Bronchial epithelial cell (primary cell): ENCODE data around the gene CEL. TPM values are rescaled to one million over a fixed set of nuclear protein-coding genes. Genes with fewer than 3 reads are reported as not detected.
"Not testable (repeated sequence)": the region's sequence is repeated elsewhere in the genome, so short reads cannot be mapped to it uniquely, and the experiment has no call there.

Source experiments
- DNase-seq: peaks from one replicate; pipeline ENCODE4 v3.0.0-alpha.2; 2010; ENCODE audit warnings: low read depth
- FAIRE-seq: peaks from 2 replicates; lab custom pipeline; 2011; peaks lifted over from hg19 to GRCh38; lab: Jason Lieb, UNC
- H3K27me3 ChIP-seq: 2 replicates; pipeline ENCODE4 v1.5.1; 2011; ENCODE audit warnings: low read length; ENCODE audit not compliant: control insufficient read depth, insufficient read depth
- H3K36me3 ChIP-seq: 2 replicates; pipeline ENCODE4 v1.5.1; 2011; ENCODE audit warnings: low read length; ENCODE audit not compliant: control insufficient read depth, insufficient read depth
- H3K4me3 ChIP-seq: 2 replicates; pipeline ENCODE4 v1.5.1; 2011; ENCODE audit warnings: mild to moderate bottlenecking, low read depth, low read length, control low read depth
- total RNA-seq: library from RNA; depleted of rRNA; stranded (reverse); fragments of >200 nt; gene quantifications from 2 replicates; pipeline ENCODE4 v1.2.1, GENCODE V29; 2014
- TF ChIP-seq, protein P1 (sequence below): IDR thresholded peaks from 2 replicates; pipeline ENCODE4 v1.5.1; 2011; ENCODE audit warnings: mild to moderate bottlenecking, moderate library complexity, low read length, control low read depth, inconsistent platforms; ENCODE audit not compliant: insufficient read depth, severe bottlenecking

The CEL gene
- total RNA-seq, 1 donor from 2014 or later: 0.53 TPM

DNA sequence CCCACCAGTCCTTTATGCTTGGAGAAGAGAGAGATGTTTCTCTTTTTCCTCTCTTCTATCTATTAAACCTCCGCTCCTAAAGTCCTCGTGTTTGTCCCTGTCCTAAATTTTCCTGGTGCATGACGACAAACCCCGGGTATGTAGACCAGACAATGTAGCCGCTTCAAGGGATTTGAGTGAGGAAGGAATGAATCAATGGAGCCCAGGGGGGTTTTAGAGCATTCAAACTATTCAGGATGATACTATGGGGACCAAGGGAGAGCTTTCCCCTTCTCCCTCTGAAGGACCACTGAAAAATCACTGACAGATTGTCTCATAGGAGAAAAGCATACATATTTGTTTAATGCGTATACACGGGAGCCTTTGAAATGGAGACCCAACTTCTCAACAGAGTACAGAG is 18.4 kb downstream of the CEL start:
- no peak for FAIRE-seq
- Histone ChIP-seq H3K36me3 (no peaks in the 10 kb centered on the region), H3K27me3 (no peaks in the 10 kb centered on the region), H3K4me3 (no peak overlapping the region)
- TF ChIP-seq, protein P1, sequence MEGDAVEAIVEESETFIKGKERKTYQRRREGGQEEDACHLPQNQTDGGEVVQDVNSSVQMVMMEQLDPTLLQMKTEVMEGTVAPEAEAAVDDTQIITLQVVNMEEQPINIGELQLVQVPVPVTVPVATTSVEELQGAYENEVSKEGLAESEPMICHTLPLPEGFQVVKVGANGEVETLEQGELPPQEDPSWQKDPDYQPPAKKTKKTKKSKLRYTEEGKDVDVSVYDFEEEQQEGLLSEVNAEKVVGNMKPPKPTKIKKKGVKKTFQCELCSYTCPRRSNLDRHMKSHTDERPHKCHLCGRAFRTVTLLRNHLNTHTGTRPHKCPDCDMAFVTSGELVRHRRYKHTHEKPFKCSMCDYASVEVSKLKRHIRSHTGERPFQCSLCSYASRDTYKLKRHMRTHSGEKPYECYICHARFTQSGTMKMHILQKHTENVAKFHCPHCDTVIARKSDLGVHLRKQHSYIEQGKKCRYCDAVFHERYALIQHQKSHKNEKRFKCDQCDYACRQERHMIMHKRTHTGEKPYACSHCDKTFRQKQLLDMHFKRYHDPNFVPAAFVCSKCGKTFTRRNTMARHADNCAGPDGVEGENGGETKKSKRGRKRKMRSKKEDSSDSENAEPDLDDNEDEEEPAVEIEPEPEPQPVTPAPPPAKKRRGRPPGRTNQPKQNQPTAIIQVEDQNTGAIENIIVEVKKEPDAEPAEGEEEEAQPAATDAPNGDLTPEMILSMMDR: no peak
- DNase-seq: no peak

DNA sequence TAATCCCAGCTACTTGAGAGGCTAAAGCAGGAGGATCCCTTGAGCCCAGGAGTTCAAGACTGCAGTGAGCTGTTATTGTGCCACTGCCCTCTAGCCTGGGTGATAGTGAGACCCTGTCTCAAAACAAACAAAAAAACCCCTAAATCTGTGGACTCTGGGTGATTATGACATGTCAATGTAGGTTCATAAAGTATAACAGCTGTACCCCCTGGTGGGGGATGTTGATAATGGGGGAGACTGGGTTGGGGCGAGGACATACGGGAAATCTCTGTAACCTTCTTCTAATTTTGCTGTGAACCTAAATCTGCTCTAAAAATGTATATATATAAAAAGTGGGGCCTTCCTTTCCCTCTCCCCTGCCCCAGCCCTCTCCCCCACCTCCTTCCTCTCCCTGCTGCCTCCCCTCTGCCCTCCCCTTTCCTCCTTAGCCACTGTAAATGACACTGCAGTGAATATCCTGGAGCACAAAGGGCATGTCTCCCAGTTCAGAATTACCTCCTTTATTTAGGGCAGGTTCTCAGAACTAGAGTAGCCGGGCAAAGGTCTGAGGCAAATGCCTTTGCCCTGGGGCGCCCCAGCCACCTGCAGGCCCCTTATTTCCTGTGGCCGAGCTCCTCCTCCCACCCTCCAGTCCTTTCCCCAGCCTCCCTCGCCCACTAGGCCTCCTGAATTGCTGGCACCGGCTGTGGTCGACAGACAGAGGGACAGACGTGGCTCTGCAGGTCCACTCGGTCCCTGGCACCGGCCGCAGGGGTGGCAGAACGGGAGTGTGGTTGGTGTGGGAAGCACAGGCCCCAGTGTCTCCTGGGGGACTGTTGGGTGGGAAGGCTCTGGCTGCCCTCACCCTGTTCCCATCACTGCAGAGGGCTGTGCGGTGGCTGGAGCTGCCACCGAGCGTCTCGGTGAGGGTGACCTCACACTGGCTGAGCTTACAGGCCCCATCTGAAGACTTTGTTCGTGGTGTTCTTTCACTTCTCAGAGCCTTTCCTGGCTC is 19.3 kb downstream of the CEL start:
- not testable (repeated sequence) for H3K4me3 ChIP-seq, DNase-seq, H3K36me3 ChIP-seq, H3K27me3 ChIP-seq, FAIRE-seq

DNA sequence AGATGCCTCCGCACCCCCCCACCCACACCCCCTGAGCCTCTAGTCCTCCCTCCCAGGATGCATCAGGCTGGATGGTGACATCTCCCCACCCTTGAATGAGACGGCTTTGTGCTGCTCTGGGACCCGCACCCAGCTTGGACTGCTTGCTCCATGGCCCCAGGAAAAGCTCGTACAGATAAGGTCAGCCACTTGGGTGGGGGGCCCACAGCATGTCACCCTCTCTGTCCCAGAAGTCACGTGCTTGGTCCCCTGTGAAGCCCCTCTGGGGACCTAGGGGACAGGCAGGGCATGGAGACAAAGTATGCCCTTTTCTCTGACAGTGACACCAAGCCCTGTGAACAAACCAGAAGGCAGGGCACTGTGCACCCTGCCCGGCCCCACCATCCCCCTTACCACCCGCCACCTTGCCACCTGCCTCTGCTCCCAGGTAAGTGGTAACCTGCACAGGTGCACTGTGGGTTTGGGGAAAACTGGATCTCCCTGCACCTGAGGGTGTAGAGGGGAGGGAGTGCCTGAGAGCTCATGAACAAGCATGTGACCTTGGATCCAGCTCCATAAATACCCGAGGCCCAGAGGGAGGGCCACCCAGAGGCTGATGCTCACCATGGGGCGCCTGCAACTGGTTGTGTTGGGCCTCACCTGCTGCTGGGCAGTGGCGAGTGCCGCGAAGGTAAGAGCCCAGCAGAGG is 20.3 kb downstream of the CEL start:
- H3K36me3 ChIP-seq, H3K4me3 ChIP-seq, DNase-seq, H3K27me3 ChIP-seq: not testable (repeated sequence)
- peak; percentile 91 for FAIRE-seq

DNA sequence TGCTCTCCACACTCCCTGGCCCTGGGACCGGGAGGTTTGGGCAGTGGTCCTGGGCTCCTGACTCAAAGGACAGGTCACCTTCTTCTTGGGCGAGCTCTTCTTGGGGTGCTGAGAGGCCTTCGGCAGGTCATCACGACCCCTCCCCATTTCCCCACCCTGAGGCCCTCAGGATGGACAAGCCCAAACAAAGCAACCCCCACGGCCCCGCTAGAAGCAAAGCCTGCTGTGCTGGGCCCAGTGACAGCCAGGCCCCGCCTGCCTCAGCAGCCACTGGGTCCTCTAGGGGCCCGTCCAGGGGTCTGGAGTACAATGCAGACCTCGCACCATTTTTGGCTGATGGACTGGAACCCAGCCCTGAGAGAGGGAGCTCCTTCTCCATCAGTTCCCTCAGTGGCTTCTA is 21.9 kb downstream of the CEL start:
- not testable (repeated sequence) for DNase-seq, H3K4me3 ChIP-seq, FAIRE-seq, H3K36me3 ChIP-seq, H3K27me3 ChIP-seq

DNA sequence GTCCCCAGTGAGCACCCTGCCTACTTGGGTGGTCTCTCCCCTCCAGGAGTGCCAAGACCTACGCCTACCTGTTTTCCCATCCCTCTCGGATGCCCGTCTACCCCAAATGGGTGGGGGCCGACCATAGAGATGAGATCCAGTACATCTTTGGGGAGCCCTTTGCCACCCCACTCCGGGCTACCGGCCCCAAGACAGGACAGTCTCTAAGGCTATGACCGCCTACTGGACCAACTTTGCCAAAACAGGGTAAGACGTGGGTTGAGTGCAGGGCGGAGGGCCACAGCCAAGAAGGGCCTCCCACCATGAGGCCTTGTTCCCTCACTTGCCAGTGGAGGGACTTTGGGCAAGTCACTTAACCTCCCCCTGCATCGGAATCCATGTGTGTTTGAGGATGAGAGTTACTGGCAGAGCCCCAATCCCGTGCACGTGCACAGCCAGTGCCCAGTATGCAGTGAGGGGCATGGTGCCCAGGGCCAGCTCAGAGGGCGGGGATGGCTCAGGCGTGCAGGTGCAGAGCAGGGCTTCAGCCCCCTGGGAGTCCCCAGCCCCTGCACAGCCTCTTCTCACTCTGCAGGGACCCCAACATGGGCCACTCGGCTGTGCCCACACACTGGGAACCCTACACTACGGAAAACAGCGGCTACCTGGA is 24.6 kb downstream of the CEL start:
- H3K4me3 ChIP-seq, H3K27me3 ChIP-seq, H3K36me3 ChIP-seq, DNase-seq: not testable (repeated sequence)
- peak; percentile 32 for FAIRE-seq

DNA sequence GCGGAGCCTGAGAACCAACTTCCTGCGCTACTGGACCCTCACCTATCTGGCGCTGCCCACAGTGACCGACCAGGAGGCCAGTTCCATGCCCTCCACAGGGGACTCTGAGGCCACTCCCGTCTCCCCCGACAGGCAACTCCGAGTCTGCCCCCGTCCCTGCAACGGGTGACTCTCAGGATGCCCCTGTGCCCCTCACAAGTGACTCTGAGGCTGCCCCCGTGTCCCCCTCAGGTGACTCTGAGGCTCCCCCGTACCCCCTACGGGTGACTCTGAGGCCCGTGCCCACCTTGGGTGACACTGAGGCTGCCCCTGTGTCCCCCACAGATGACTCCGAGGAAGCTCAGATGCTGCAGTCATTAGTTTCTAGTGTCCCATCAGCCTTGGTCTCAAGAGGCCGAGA is 25.1 kb downstream of the CEL start:
- H3K27me3 ChIP-seq: no peaks in the 10 kb centered on the region
- H3K36me3 ChIP-seq: no peaks in the 10 kb centered on the region
- no peak for FAIRE-seq
- no peak overlapping the region for H3K4me3 ChIP-seq
- DNase-seq: no peak
- TF ChIP-seq, protein P1: no peak

DNA sequence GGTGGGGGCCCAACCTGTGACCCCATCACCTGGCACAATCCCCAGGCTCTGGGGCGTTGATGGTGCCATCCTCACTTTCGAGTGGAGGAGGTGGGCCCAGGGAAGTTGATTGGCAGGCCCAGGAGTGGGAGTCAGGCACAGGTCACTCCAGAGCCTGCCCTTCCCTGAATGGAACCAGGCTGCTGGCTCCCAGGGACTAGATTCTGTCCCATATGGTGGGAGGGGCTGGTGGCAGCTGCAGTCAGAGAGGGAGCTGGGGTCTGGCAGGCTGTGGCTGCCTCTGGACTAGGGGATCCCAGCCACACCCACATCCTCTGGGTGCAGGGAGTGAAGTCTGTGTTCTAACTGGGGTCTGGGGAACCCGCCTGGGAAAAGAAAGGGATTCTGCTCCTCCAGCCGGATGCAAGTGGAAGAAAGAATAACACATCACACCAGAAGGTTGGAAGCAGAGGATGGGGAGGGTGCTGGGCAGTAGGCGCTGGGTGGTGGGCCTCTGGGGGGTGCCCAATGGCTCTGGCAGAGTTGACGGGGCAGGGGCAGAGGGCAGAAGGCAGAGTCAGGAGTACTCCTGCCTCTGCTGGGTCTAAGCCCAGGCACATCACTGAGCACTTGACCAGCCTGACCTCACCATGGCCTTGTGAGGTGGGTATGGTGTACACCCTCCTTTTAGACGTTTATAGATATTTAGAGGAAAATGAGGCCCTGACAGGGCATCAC is 25.8 kb downstream of the CEL start:
- FAIRE-seq: no peak
- no peak for DNase-seq
- no peaks in the 10 kb centered on the region for H3K36me3 ChIP-seq
- no peaks in the 10 kb centered on the region for H3K27me3 ChIP-seq
- no peak overlapping the region for H3K4me3 ChIP-seq
- TF ChIP-seq, protein P1: no peak
